Measurements from ENCODE around the gene PARL. TPM values are rescaled to one million over a fixed set of nuclear protein-coding genes. Genes with fewer than 3 reads are reported as not detected.

PARL gene
- total RNA-seq, 1 experiment from 2014 or later = 55.5 TPM

GRCh38 chr3:183782576-183783276, 102.0 kb downstream of the PARL start:
- Histone ChIP-seq H3K9me3 (replicated peaks) (no peaks in the 10 kb centered on the region), H3K27ac (no peak overlapping the region), H3K4me1 (no peaks in the 10 kb centered on the region), H3K27me3 (no peaks in the 10 kb centered on the region), H3K4me3 (no peak overlapping the region), H3K36me3 (peaks cover 72% of the 10 kb centered on the region)
- DNase-seq = no peak

DNA sequence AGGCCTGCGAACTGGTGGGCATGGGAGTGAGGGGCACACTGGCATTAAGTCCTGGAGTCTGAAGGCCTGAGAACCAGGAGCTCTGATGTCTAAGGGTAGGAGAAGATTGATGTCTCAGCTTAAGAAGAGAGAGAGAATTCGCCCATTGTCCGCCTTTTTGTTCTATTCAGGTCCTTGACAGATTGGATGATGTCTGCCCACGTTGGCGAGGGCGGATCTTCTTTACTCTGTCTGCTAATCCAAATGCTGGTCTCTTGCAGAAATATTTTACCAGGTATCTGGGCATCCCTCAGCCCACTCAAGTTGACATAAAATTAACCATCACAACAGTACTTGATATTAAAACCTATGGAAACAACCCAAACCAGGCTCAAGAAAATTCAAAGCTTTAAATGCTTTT, 103.4 kb downstream of the PARL start:
- DNase-seq = no peak
- no peak overlapping the region for H3K4me3 ChIP-seq
- peaks cover 72% of the 10 kb centered on the region for H3K36me3 ChIP-seq
- H3K9me3 ChIP-seq (replicated peaks) = no peaks in the 10 kb centered on the region
- H3K4me1 ChIP-seq = no peaks in the 10 kb centered on the region
- H3K27ac ChIP-seq = no peak overlapping the region
- H3K27me3 ChIP-seq = no peaks in the 10 kb centered on the region

DNA sequence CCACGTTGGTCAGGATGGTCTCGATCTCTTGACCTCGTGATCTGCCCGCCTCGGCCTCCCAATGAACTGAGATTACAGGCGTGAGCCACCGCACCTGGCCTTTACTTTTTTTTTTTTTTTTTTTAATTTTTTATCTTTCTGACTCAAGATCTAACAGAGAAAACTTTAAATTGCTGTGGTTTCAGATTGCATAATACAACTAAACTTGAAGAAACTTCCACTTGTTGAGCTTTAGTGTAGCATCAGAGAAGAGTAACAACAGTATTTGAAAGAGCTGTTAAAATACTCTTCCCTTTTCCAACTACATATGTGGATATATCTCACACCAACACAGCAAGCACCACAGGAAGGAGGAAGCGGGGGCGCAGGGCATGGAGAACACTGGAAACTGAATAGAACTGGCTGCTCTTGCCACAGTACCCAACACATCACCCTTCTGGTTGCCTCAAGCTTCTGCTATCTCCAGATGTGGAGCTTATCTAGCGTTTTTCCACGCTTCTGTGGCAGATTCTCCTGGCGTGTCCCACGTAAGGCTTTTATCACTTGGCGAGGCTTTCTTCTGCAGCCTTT, 104.7 kb downstream of the PARL start:
- peaks cover 71% of the 10 kb centered on the region for H3K36me3 ChIP-seq
- H3K4me3 ChIP-seq = no peak overlapping the region
- no peaks in the 10 kb centered on the region for H3K9me3 ChIP-seq (replicated peaks)
- no peak overlapping the region for H3K27ac ChIP-seq
- DNase-seq = no peak
- H3K27me3 ChIP-seq = no peaks in the 10 kb centered on the region
- no peaks in the 10 kb centered on the region for H3K4me1 ChIP-seq

Other genes starting within 250 kb of the PARL start
- gene KLHL24, start 249.3 kb downstream of the PARL start, total RNA-seq (2014; rRNA removed; shearing (Covaris generic)) = 9.5 and 14.0 TPM in 2 replicates
- gene YEATS2, start 187.1 kb downstream of the PARL start, total RNA-seq (2014; rRNA removed; shearing (Covaris generic)) = 38.1 and 38.3 TPM in 2 replicates
- 6.5 and 7.0 TPM in 2 replicates for gene MAP6D1, start 59.3 kb downstream of the PARL start, total RNA-seq (2014; rRNA removed; shearing (Covaris generic))
- 11.2 and 15.0 TPM in 2 replicates for gene ABCC5, start 133.0 kb upstream of the PARL start, total RNA-seq (2014; rRNA removed; shearing (Covaris generic))
- gene HTR3D, start 146.9 kb upstream of the PARL start, total RNA-seq (2014; rRNA removed; shearing (Covaris generic)) = not detected in 2 replicates
- gene HTR3C, start 168.2 kb upstream of the PARL start, total RNA-seq (2014; rRNA removed; shearing (Covaris generic)) = not detected in 2 replicates
- 6.5 and 8.0 TPM in 2 replicates for gene HTR3E, start 212.2 kb upstream of the PARL start, total RNA-seq (2014; rRNA removed; shearing (Covaris generic))

Measured in SJCRH30 (cell line).